IPS-18a (cell line): ENCODE measurements around the gene AGBL4.
"Not testable (repeated sequence)": the region's sequence is repeated elsewhere in the genome, so short reads cannot be mapped to it uniquely, and the experiment has no call there.

Experiments used
- H3K27ac ChIP-seq: one replicate; pipeline ENCODE4 v1.5.1; 2013; ENCODE audit warnings: low read length
- H3K27me3 ChIP-seq: one replicate; pipeline ENCODE4 v1.6.1; 2013; ENCODE audit warnings: mild to moderate bottlenecking, low read length; ENCODE audit not compliant: control insufficient read depth, insufficient read depth
- H3K36me3 ChIP-seq: one replicate; pipeline ENCODE4 v1.6.1; 2013; ENCODE audit warnings: low read depth, low read length; ENCODE audit not compliant: control insufficient read depth
- H3K4me1 ChIP-seq: one replicate; pipeline ENCODE4 v1.6.1; 2013; ENCODE audit warnings: low read depth, low read length; ENCODE audit not compliant: control insufficient read depth
- H3K4me3 ChIP-seq: one replicate; pipeline ENCODE4 v1.5.1; 2013; ENCODE audit warnings: low read length
- H3K9ac ChIP-seq: one replicate; pipeline ENCODE4 v1.6.1; 2013; ENCODE audit warnings: mild to moderate bottlenecking, low read length, moderate library complexity
- H3K9me3 ChIP-seq: one replicate; pipeline ENCODE4 v1.6.1; 2013; ENCODE audit warnings: low read depth, low read length; ENCODE audit not compliant: control insufficient read depth

The AGBL4 gene

GRCh38 chr1:49026230-49026811 lies 997.4 kb downstream of the AGBL4 start:
- no peak overlapping the region for H3K4me3 ChIP-seq
- no peaks in the 10 kb centered on the region for H3K36me3 ChIP-seq
- no peaks in the 10 kb centered on the region for H3K4me1 ChIP-seq
- peaks cover 58% of the 10 kb centered on the region for H3K9me3 ChIP-seq
- H3K27ac ChIP-seq: no peak overlapping the region
- H3K27me3 ChIP-seq: no peaks in the 10 kb centered on the region
- no peak overlapping the region for H3K9ac ChIP-seq

- Histone ChIP-seq H3K4me3 (no peak overlapping the region), H3K36me3 (no peaks in the 10 kb centered on the region), H3K9me3 (peaks cover 51% of the 10 kb centered on the region), H3K27ac (no peak overlapping the region), H3K9ac (no peak overlapping the region), H3K27me3 (no peaks in the 10 kb centered on the region), H3K4me1 (no peaks in the 10 kb centered on the region)
Observed at GRCh38 chr1:49016030-49016977, 1007.5 kb downstream of the AGBL4 start.

GRCh38 chr1:49013079-49013478 lies 1010.7 kb downstream of the AGBL4 start:
- Histone ChIP-seq H3K4me1 (no peaks in the 10 kb centered on the region), H3K9me3 (peaks cover 34% of the 10 kb centered on the region), H3K27me3 (no peaks in the 10 kb centered on the region), H3K4me3 (no peak overlapping the region), H3K27ac (no peak overlapping the region), H3K36me3 (no peaks in the 10 kb centered on the region), H3K9ac (no peak overlapping the region)

- not testable (repeated sequence) for H3K4me3 ChIP-seq, H3K36me3 ChIP-seq, H3K4me1 ChIP-seq, H3K27ac ChIP-seq, H3K27me3 ChIP-seq, H3K9ac ChIP-seq
- peaks cover 23% of the 10 kb centered on the region for H3K9me3 ChIP-seq
Observed at GRCh38 chr1:49002981-49003380, 1020.8 kb downstream of the AGBL4 start.

GRCh38 chr1:48999321-48999720 lies 1024.4 kb downstream of the AGBL4 start:
- Histone ChIP-seq H3K9ac (no peak overlapping the region), H3K27me3 (no peaks in the 10 kb centered on the region), H3K4me1 (no peaks in the 10 kb centered on the region), H3K27ac (no peak overlapping the region), H3K36me3 (no peaks in the 10 kb centered on the region), H3K4me3 (no peak overlapping the region), H3K9me3 (peaks cover 27% of the 10 kb centered on the region)

GRCh38 chr1:48996311-48996710 lies 1027.4 kb downstream of the AGBL4 start:
- Histone ChIP-seq H3K4me3 (no peak overlapping the region), H3K27ac (no peak overlapping the region), H3K9me3 (peaks cover 24% of the 10 kb centered on the region), H3K9ac (no peak overlapping the region), H3K4me1 (no peaks in the 10 kb centered on the region), H3K27me3 (no peaks in the 10 kb centered on the region), H3K36me3 (no peaks in the 10 kb centered on the region)

- no peaks in the 10 kb centered on the region for H3K4me1 ChIP-seq
- H3K27ac ChIP-seq: no peak overlapping the region
- peaks cover 14% of the 10 kb centered on the region for H3K9me3 ChIP-seq
- H3K9ac ChIP-seq: no peak overlapping the region
- no peaks in the 10 kb centered on the region for H3K27me3 ChIP-seq
- no peak overlapping the region for H3K4me3 ChIP-seq
- no peaks in the 10 kb centered on the region for H3K36me3 ChIP-seq
Observed at GRCh38 chr1:48988633-48989197, 1035.0 kb downstream of the AGBL4 start.

- Histone ChIP-seq H3K9ac (no peak overlapping the region), H3K9me3 (peaks cover 8% of the 10 kb centered on the region), H3K36me3 (no peaks in the 10 kb centered on the region), H3K4me3 (no peak overlapping the region), H3K27me3 (no peaks in the 10 kb centered on the region), H3K4me1 (no peaks in the 10 kb centered on the region), H3K27ac (no peak overlapping the region)
Observed at GRCh38 chr1:48979940-48980339, 1043.8 kb downstream of the AGBL4 start.

- Histone ChIP-seq H3K4me3 (no peak overlapping the region), H3K9ac (no peak overlapping the region), H3K9me3 (peaks cover 12% of the 10 kb centered on the region), H3K27me3 (no peaks in the 10 kb centered on the region), H3K4me1 (no peaks in the 10 kb centered on the region), H3K27ac (no peak overlapping the region), H3K36me3 (no peaks in the 10 kb centered on the region)
Observed at GRCh38 chr1:48978413-48978812, 1045.3 kb downstream of the AGBL4 start.

GRCh38 chr1:48977273-48977672 lies 1046.5 kb downstream of the AGBL4 start:
- Histone ChIP-seq H3K4me1 (no peaks in the 10 kb centered on the region), H3K27me3 (no peaks in the 10 kb centered on the region), H3K4me3 (no peak overlapping the region), H3K27ac (no peak overlapping the region), H3K36me3 (no peaks in the 10 kb centered on the region), H3K9me3 (peaks cover 12% of the 10 kb centered on the region), H3K9ac (no peak overlapping the region)

- Histone ChIP-seq H3K9ac (no peak overlapping the region), H3K36me3 (no peaks in the 10 kb centered on the region), H3K27ac (no peak overlapping the region)
Observed at GRCh38 chr1:48969971-48970370, 1053.8 kb downstream of the AGBL4 start.

More at GRCh38 chr1:48969971-48970370, 1053.8 kb downstream of the AGBL4 start:
- peaks cover 4% of the 10 kb centered on the region for H3K9me3 ChIP-seq
- H3K4me1 ChIP-seq: no peaks in the 10 kb centered on the region
- no peak overlapping the region for H3K4me3 ChIP-seq
- H3K27me3 ChIP-seq: no peaks in the 10 kb centered on the region
